Calu3 (cell line): ENCODE data around the gene APP. TPM values are rescaled to one million over a fixed set of nuclear protein-coding genes. Genes with fewer than 3 reads are reported as not detected.

Source experiments
- BruUV-seq: library from RNA; stranded (reverse); fragments of 400-500 nt; replicated peaks from 2 replicates; lab custom pipeline; 2021; lab: Mats Ljungman, UMichigan
- CTCF ChIA-PET: fragments of 300-600 bp; sonication (Branson Sonifier 250); formaldehyde crosslinking; loops from one replicate; lab custom pipeline; 2022; ENCODE audit warnings: antibody characterized with exemption; lab: Charles Lee
- DNase-seq: peaks from one replicate; pipeline ENCODE4 v3.0.0; 2022
- H3K27ac Mint-ChIP-seq: one replicate; pipeline ENCODE4 v1.8.0; 2022; ENCODE audit warnings: mixed read lengths; ENCODE audit not compliant: unreplicated experiment
- H3K27me3 Mint-ChIP-seq: one replicate; pipeline ENCODE4 v1.8.0; 2022; ENCODE audit warnings: mixed read lengths; ENCODE audit not compliant: unreplicated experiment
- H3K36me3 Mint-ChIP-seq: one replicate; pipeline ENCODE4 v1.8.0; 2022; ENCODE audit warnings: mild to moderate bottlenecking, moderate library complexity, mixed read lengths; ENCODE audit not compliant: insufficient read depth, unreplicated experiment
- H3K4me1 Mint-ChIP-seq: one replicate; pipeline ENCODE4 v1.8.0; 2022; ENCODE audit warnings: mild to moderate bottlenecking, low read depth, mixed read lengths; ENCODE audit not compliant: unreplicated experiment
- H3K4me3 Mint-ChIP-seq: one replicate; pipeline ENCODE4 v1.8.0; 2022; ENCODE audit warnings: mild to moderate bottlenecking, low read depth, moderate library complexity, mixed read lengths; ENCODE audit not compliant: unreplicated experiment
- H3K9me3 Mint-ChIP-seq: one replicate; pipeline ENCODE4 v1.8.0; 2022; ENCODE audit warnings: low read depth, mixed read lengths; ENCODE audit not compliant: unreplicated experiment
- CTCF ChIP-seq: fragments of 200-600 bp; IDR thresholded peaks from one replicate; pipeline ENCODE4 v1.8.0; 2022; ENCODE audit warnings: antibody characterized with exemption; ENCODE audit not compliant: unreplicated experiment
- intact Hi-C: fragments of 100-400 bp; cut with micrococcal nuclease; formaldehyde crosslinking; loops from one replicate; pipeline ENCODE4 v1.10.0; 2022; ENCODE audit not compliant: unreplicated experiment
- total RNA-seq: library from RNA; stranded (reverse); gene quantifications from 2 replicates; pipeline ENCODE4 v1.2.3, GENCODE V29; 2022

The APP gene
- total RNA-seq, 1 experiment from 2014 or later: 566 TPM

- intact Hi-C loops: no loop called here
- no peak overlapping the region for H3K27ac Mint-ChIP-seq
- BruUV-seq: no TSS peak
These were observed 202.6 kb downstream of the APP start for GRCh38 chr21:25967901-25968438.

GRCh38 chr21:25967181-25967900 lies 203.2 kb downstream of the APP start:
- no peak overlapping the region for H3K4me3 Mint-ChIP-seq
- peaks cover 25% of the 10 kb centered on the region for H3K36me3 Mint-ChIP-seq
- no peak for TF ChIP-seq CTCF
- intact Hi-C loops: no loop called here
- no peaks in the 10 kb centered on the region for H3K27me3 Mint-ChIP-seq
- DNase-seq: no peak
- CTCF ChIA-PET: no interaction called here
- H3K27ac Mint-ChIP-seq: no peak overlapping the region
- H3K9me3 Mint-ChIP-seq: no peaks in the 10 kb centered on the region
- BruUV-seq: no TSS peak
- H3K4me1 Mint-ChIP-seq: peaks cover 22% of the 10 kb centered on the region

More at GRCh38 chr21:25967901-25968438, 202.6 kb downstream of the APP start:
- CTCF ChIA-PET: no interaction called here
- H3K4me3 Mint-ChIP-seq: no peak overlapping the region
- H3K36me3 Mint-ChIP-seq: peaks cover 25% of the 10 kb centered on the region
- H3K4me1 Mint-ChIP-seq: peaks cover 19% of the 10 kb centered on the region
- no peaks in the 10 kb centered on the region for H3K27me3 Mint-ChIP-seq
- no peak for DNase-seq
- TF ChIP-seq CTCF: no peak
- H3K9me3 Mint-ChIP-seq: no peaks in the 10 kb centered on the region

GRCh38 chr21:25965951-25966707 lies 204.4 kb downstream of the APP start:
- BruUV-seq: no TSS peak
- CTCF ChIA-PET: no interaction called here
- Mint-ChIP-seq H3K4me1 (peaks cover 22% of the 10 kb centered on the region), H3K36me3 (peaks cover 19% of the 10 kb centered on the region), H3K27ac (no peak overlapping the region), H3K4me3 (no peak overlapping the region), H3K9me3 (no peaks in the 10 kb centered on the region), H3K27me3 (no peaks in the 10 kb centered on the region)
- intact Hi-C loops: no loop called here
- TF ChIP-seq CTCF: no peak
- DNase-seq: no peak

- intact Hi-C loops: no loop called here
- BruUV-seq: no TSS peak
- Mint-ChIP-seq H3K4me3 (no peak overlapping the region), H3K27ac (no peak overlapping the region), H3K36me3 (peaks cover 11% of the 10 kb centered on the region), H3K9me3 (no peaks in the 10 kb centered on the region), H3K4me1 (peaks cover 22% of the 10 kb centered on the region), H3K27me3 (no peaks in the 10 kb centered on the region)
- DNase-seq: no peak
- TF ChIP-seq CTCF: no peak
- CTCF ChIA-PET: no interaction called here
These were observed 205.6 kb downstream of the APP start for GRCh38 chr21:25964926-25965325.
